SU-DHL-6 (cell line): ENCODE measurements around the gene SIL1.

Source experiments
- EZH2phosphoT487 ChIP-seq: fragments of 200-600 bp; sonication (generic), shearing (Covaris generic); conservative IDR thresholded peaks from 2 replicates; pipeline ENCODE4 v1.6.1; 2018; ENCODE audit warnings: mild to moderate bottlenecking, antibody characterized with exemption, low read length, moderate library complexity, mixed read lengths
- TF ChIP-seq, protein P1 (sequence below): fragments of 200-600 bp; sonication (generic); IDR thresholded peaks from one replicate; pipeline ENCODE4 v1.5.1; 2017; ENCODE audit warnings: antibody characterized with exemption, mild to moderate bottlenecking, low read length, moderate library complexity; ENCODE audit not compliant: insufficient read depth, poor library complexity, severe bottlenecking

- TF ChIP-seq, protein P1, sequence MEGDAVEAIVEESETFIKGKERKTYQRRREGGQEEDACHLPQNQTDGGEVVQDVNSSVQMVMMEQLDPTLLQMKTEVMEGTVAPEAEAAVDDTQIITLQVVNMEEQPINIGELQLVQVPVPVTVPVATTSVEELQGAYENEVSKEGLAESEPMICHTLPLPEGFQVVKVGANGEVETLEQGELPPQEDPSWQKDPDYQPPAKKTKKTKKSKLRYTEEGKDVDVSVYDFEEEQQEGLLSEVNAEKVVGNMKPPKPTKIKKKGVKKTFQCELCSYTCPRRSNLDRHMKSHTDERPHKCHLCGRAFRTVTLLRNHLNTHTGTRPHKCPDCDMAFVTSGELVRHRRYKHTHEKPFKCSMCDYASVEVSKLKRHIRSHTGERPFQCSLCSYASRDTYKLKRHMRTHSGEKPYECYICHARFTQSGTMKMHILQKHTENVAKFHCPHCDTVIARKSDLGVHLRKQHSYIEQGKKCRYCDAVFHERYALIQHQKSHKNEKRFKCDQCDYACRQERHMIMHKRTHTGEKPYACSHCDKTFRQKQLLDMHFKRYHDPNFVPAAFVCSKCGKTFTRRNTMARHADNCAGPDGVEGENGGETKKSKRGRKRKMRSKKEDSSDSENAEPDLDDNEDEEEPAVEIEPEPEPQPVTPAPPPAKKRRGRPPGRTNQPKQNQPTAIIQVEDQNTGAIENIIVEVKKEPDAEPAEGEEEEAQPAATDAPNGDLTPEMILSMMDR: no peak
- no peak for TF ChIP-seq EZH2phosphoT487
Measured at GRCh38 chr5:139113892-139114291, 84.3 kb downstream of the SIL1 start.
